GM19467 (cell line): ENCODE measurements around the gene BSG.

Experiments used
- ATAC-seq: cut with Tn5 transposase; IDR thresholded peaks from one replicate; pipeline ENCODE4 v1.9.1; 2021; ENCODE audit warnings: mild to moderate bottlenecking, moderate library complexity; ENCODE audit not compliant: unreplicated experiment

BSG gene

DNA sequence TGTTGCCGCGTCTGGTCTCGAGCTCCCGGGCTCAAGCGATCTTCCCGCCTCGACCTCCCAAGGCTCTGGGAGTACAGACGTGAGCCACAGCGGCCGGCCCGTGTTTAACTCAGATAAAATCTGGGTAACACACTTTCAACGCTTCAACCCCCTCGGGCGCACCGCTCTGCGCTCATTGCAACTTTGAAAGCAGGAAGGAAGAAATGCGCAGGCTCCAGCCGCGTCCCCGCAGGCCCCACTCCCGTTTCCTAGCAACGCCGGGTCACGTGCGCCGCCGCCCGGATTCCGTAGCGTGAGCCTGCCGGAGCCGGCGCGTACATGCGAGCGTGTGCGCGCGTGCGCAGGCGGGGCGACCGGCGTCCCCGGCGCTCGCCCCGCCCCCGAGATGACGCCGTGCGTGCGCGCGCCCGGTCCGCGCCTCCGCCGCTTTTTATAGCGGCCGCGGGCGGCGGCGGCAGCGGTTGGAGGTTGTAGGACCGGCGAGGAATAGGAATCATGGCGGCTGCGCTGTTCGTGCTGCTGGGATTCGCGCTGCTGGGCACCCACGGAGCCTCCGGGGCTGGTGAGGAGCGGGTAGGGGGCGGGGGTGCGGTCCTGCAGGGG lies at the start of gene BSG:
BSG (plus strand) TSS at position 457 of the 603 bp plus-strand sequence; CDS start at position 496, 39 bp downstream.
- peak; percentile 70 for ATAC-seq

DNA sequence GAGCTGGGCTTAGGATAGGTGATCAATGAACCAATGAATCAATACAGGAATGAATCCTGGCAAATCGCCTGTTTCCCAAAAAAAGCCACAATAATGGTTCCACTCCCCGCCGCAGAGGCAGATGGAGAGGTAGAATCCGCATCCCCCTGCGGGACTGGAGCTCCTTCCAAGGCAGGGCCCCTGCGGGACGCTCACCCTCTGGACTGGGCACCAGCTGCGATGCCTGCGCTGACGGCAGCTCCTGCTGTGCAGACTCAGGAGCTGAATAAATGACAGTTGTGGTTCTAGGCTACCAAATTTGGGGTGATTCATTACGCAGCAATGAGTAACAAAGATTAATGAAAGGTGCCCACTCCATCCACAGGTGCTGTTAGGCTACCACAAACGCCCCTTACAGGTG lies 49.7 kb upstream of the BSG start:
- ATAC-seq: no peak

DNA sequence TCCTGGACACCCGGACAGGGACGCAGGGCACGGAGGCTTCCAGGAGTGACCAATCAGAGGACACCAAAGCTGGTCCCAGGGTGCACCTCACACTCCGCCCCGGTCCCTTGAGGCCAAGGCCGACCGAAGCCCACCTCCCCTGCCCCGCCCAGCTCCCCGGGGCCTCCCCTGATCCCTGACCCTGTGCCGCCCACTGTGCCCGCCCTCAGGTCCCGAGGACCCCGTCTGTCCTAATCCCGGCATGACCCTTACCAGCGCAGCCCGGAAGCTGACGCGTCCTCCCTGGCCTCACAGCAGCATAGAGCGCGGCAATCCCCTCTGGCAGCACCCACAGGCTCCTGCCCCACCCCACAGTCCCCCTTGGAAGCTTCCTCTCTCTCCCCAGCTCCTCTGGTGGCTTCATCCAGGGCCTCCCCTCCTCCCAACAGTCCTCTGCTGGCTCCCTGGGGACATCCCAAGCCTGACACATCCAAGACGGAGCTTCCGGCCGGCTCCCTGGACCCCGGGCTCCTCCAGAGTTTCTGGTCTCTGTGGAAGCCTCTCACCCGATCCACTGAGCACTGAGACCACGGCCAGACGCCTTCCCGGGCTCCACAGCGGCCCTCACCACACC lies 48.2 kb upstream of the BSG start:
- ATAC-seq: no peak

DNA sequence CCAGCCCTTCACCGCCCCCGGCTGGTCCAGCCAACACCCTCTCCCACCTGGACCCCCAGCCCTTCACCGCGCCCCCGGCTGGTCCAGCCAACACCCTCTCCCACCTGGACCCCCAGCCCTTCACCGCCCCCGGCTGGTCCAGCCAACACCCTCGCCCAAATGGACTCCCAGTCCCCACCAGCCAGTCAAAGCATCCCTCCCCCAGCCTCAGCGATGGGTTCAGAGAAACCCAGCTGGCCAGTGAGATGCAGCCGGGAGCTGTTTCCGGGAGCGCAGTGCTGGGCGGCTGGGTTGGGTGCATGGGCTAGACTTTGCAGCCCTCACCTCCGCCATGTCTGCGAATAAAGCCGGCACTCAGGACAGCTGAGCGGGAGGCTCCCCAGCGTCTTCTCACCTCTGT lies 47.4 kb upstream of the BSG start:
- no peak for ATAC-seq

DNA sequence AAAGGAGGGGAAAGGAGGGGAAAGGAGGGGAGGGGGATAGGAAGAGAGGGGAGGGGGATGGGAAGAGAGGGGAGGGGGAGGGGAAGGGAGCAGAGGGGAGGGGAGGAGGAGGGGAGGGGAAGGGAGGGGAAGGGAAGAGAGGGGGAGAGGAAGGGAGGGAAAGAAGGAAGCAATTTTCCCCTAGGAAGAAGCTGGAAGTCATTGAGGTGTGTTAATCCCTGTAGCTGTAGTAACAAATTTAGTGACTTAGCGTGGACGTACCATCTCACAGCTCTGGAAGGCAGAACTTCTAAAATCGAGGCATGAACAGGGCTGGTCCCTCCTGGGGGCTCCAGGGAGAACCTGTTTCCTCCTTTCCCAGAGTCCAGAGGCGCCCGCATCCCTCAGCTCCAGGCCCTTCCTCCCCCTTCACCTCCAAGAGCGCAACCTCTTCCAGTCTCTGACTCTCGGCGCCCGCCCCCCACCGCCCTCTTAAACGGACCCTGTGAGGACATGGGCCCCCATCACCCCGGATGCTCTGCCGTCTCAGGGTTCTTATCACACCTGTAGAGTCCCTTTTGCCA lies 46.5 kb upstream of the BSG start:
- no peak for ATAC-seq

DNA sequence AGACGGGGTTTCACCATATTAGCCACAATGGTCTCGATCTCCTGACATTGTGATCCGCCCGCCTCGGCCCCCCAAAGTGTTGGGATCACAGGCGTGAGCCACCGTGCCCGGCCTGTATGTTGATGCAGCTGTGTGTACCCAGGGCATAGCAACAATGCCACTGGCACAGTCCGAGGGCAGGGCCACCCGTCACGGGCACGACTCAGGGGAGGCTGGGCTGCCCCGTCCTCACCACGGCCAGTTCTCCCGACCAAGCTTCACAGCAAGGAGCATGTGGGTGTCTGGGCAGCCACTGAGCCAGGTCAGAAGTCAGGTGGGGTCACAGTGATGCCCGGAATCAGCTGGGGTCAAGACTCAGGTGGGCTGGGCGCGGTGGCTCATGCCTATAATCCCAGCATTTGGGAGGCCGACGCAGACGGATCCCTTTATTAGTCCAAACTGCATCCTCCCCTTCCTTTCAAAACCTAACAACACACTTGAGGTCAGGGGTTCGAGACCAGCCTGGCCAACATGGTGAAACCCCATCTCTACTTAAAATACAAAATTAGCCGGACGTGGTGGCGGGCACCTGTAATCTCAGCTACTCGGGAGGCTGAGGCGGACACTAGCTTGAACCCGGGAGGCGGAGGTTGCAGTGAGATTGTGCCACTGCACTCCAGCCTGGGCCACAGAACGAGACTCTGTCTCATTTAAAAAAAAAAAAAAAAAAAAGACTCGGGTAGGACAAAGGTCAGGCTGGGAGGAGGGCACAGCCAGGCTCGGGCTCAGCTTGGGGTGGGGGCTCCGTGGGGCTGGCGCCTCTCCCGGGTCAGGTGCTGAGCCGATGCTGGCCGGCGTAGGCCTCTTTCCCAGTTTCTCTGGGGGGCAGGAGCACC lies 42.0 kb upstream of the BSG start:
- ATAC-seq: no peak

DNA sequence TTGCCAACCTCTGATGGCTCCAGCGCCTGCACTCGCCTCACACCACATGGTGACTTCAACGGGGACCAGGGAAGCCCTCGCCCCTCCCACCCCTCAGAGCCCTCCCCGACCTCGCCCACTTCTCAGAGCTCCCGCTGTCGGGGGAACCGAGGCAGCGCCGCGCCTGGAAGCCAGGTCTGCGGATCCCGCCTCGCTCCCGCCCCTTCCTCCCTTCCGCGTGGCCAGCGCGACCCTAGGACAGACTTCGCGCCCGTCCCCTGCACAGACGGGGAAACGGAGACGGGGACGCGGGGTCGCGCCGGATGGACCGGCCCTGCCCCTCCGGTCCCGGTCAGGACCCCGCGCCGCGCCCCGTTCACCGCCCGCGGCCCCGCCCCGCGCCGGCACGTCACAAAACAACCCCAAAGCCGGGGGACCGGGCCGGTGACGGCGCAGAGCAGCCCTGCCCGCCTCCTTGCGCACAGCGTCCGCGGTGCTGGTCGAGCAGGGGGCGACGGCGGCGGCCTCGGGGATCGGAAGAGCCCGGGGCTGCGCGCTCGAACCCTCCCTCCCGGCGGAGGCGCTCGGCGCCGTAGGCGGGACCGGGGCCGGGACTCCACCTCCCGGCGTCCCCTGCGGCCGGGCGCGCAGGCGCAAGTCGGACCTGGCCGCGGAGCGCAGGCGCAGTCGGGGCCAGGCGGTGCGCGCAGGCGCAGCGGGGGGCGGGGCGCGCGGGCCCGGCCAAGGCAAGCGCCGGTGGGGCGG lies 41.2 kb upstream of the BSG start:
- ATAC-seq: peak; percentile 57

DNA sequence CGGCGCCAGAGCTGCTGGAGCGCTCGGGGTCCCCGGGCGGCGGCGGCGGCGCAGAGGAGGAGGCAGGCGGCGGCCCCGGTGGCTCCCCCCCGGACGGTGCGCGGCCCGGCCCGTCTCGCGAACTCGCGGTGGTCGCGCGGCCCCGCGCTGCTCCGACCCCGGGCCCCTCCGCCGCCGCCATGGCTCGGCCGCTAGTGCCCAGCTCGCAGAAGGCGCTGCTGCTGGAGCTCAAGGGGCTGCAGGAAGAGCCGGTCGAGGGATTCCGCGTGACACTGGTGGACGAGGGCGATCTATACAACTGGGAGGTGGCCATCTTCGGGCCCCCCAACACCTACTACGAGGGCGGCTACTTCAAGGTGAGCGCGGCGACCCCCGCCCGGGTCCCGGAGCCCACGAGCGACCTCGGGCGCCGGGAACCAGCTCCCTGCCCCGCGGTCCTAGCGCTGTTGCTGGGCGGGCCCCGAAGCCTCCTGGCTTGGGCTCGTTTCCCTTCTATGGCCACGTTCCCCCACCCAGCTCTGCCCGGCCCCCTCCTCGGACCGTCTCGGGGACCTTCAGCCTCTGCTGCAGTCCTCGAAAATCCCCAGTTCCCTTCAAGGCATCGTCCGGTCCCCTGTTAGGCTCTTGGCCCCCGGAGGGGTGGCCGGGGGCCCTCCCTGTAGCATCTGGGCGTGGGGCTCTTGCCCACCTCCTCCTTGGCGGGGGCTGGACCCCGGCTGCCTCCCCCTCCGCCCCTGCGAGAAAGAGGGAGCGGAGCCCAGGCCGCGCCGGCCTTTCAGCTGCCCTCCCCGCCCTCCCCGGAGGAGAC lies 40.4 kb upstream of the BSG start, which contains the start of gene CDC34:
CDC34 (plus strand) TSS at position 8 of the 808 bp plus-strand sequence; CDS start at position 180, 172 bp downstream.
- ATAC-seq: peak; percentile 20

DNA sequence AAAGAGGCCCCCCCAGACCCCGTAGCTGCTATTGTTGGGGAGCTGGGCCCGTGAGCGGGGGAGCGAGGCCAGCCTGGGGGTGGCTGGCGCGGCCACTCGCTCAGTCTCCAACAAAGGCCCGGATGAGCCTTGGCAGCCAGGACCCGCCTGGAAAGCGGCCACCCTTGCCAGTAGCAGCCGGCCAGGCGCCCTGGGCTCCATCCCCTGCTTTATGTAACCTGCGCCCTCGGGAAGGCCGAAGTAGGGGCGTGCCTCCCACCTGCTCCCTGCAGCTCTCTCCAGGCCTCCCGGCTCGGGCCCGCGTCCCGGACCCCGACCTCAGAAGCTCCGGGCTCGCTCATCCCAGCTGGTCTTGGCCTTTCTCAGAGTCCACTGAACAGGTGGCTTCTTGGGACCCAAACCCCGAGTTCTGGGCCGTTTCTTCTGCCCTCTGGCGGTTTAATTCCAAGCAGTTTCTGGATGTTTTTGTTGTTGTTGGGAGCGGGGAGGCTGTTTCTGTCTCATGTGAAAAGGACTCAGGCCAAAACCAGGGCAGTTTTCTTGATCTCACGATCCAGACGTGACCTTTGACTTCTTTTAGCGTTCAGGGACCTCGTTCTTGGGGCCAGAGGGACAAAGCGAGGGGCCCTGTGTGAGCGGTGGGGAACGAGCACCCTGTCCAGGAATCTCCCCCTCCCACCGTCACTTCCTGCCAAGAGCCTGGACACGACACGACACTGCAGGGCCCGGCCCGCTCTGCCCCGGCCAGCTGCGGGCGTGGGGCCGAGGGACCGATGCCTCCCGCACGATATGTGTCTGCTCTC lies 39.6 kb upstream of the BSG start:
- no peak for ATAC-seq

DNA sequence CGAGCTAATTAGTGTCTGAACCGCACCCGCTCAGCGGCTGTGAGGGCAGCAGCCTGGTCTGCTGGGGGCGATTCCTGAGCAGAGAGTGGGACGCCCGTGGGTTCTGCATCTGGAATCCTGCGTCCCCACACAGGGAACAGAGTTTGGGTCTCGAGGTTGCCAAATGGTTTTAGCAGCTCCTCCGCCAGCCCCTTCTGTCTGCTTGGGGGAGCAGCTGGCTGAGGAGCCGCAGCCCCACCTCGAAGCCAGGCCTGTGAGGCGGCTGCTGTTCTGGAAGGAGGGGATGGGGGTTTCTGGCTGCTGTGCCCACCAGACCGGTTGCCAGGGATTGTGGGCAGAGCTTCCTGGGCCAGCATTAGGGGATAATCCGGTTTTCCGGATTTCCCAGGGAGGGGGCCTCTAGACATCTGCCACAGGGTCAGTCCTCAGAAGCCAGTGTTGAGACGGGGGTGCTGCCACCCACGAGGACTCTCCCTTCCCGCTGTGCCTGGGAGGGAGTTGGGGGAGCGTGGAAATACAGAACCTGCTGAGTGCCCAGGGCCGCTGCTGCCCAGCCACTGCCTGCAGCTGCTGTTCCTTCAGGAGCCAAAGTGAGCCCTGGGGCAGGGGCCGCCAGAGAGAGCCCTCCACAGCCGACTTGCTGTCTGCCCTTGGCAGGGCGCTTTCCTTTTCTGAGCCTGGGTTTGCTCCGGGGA lies 38.9 kb upstream of the BSG start:
- ATAC-seq: no peak

DNA sequence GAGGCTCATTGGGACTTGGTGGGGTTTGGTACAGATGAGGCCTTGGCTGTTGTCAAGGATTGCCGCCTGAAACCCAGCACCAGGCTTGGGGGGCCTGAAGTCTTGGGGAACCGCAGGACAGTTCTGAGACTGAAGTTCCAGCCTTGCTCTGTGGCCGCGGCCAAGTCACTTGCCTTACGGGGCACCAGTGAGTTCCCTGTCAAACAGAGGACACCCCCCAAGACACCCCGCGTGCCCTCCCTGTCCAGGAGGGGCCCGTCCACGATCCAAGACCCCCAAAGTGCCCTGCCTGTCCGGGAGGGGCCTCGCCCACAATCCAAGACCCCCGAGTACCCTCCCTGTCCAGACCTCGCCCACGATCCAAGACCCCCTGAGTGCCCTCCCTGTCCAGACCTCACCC lies 38.3 kb upstream of the BSG start:
- ATAC-seq: no peak

DNA sequence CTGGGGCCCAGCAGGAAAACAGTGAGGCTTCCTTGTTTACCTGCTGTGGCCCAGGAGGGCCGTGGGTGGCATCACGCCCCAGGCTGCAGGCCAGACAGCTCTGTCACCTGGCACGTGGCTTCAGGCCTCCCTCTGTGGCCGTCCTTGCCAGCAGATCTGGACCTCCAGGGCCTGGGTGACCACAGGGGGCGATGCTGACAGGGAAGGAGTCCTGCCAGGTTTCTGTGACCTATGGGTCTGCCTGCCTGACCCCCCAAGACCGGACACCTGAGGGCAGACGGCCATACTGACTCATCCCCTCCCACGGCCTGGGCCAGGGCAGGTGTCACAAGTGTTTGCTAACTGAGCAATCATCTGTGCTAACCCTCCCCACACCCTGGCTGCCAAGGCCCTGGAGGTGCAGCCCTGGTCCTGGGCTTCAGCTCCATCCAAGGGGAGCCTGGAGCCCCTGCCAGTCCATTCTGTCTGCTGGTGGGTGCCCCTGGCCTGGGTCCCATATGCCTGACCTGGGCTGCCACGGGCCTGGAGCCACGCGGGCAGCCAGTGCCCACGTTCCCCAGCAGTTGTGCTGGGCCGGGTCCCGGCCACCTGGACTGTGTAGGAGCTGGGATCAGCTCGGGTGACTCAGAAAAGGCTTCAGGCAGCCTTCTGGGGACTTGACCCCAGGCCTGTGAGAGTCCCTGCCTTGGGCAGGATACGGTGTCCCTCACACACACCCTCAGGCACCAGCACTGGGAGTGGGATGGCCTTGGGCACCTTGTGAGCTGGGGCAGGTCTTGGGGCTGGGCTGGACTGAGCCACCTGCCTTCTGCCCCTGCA lies 37.2 kb upstream of the BSG start:
- ATAC-seq: no peak

DNA sequence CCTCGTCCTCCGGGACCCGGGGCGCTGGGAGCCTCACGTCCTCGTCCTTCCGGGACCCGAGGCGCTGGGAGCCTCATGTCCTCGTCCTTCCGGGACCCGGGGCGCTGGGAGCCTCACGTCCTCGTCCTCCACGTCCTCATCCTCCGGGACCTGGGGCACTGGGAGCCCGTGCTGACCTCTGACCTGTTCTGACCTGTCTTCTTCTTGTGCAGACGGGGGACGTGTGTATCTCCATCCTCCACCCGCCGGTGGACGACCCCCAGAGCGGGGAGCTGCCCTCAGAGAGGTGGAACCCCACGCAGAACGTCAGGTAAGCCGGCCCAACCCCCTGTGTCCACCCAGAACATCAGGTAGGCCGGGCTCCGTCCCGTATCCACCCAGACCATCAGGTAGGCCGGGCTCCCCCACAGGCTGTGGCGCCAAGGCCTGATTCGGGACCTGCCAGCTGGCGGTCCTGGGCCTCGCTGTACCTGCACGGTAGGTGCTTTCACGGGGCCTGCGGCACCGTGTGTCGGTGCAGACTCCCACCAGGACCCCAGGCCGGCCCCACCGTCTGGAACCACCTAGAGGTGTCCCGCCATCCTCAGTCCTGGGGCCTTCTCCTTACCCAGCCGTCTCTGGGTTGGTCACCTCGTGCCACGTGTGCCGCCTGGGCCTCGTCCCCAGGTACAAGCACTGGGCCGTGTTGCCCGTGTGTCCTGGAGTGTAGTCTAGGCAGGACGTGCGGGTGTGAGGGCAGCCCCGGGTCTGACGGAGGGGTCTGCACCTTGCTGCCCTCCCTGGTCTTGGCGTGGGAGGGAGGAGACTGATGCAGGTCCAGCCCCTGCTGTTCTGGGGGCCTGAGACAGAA lies 36.1 kb upstream of the BSG start:
- no peak for ATAC-seq

DNA sequence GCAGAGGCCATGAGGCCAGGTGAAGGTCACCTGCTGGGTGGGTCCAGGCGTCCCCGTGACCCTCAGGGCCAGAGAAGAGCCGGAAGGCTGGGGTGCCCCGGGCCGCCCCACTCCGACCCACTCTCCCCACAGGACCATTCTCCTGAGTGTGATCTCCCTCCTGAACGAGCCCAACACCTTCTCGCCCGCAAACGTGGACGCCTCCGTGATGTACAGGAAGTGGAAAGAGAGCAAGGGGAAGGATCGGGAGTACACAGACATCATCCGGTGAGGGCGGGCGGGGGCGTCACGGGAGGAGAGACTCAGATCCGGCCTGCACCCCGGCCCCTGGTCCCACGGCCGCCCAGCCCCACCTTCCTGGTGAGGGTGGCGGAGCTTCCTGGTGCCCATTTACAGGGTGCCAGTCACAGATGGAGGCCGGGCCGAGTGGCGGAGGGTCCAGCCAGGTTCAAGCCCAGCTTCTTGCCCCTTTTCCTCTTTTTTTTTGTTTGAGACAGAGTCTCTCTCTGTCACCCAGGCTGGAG lies 35.5 kb upstream of the BSG start:
- ATAC-seq: no peak

DNA sequence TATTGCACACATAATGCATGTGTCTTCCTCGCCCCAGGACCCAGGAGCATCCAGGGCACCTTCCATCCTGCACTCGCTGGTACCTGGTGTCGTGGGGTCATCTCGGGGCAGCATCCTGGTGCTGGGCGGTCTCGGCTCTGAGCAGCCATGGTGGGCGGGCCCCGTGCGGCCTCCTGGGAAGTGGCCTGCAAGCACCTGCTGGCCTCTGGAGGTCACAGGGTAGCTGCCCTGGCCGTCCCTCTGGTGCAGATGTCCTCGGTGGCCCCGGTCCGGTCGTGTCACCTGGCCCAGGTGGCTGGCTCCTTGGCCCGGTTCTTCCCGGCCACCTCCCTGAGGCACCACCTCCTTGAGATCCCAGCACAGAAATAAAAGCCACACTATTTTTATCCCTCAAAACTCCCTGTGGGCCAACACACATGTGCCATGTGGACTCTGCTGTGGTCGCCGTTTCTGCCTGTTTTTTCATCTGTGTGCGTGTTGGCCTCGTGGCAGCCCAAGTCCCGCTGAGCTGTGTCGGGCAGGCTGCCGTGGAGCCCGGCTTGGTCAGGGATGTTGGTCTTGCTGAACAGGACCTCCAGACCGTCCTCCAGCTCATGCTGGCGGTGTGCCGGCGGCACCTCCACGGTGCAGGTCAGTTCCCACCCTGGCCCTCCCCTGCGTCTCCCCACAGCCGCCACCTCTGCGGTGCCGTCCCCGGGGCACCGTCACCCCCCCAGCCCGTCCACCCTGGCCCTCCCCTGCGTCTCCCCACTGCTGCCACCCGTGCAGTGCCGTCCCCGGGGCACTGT lies 33.6 kb upstream of the BSG start:
- no peak for ATAC-seq
